ENCODE results near the gene CNTNAP2. TPM values are rescaled to one million over a fixed set of nuclear protein-coding genes. Genes with fewer than 3 reads are reported as not detected.

The CNTNAP2 gene
- total RNA-seq, 2 experiments from 2014 or later, result not detected

DNA sequence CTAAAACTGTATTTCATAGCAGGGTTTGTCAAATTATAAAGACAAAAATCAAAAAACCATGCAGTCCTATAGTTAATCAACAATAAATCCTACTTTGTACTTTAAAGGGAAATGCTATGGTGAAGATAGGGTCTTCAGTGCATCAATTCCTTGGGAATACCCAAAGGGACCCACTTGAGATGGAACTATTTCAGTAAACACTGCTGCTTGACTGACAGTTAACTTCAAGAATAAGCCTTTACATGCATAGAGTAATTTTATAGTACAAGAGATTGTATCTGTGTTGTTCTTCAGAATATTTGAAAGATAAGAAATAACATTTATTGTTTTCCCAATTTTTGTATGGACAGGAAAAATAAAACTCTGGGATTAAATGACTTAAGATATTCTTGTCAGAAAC is 1179.6 kb downstream of the CNTNAP2 start:
- Mint-ChIP-seq H3K4me1 (ENCODE audit: low read depth) (no peaks in the 10 kb centered on the region), H3K27me3 (no peaks in the 10 kb centered on the region), H3K4me3 (no peak overlapping the region), H3K9me3 (peaks cover 2% of the 10 kb centered on the region), H3K27ac (no peak overlapping the region), H3K36me3 (ENCODE audit: low read depth) (no peaks in the 10 kb centered on the region)
- no peaks in the 10 kb centered on the region for H3K36me3 ChIP-seq (ENCODE audit: insufficient read depth, low read length)
- DNase-seq (no peak), ATAC-seq (ENCODE audit: poor library complexity) (no peak)
- no peak overlapping the region for H3K27ac ChIP-seq (ENCODE audit: low read depth in 1 of 2, low read length in 2 of 2)
- H3K4me3 ChIP-seq (ENCODE audit: low read length), result no peak overlapping the region
- peaks cover 0 to 4% of the 10 kb centered on the region in 2 experiments for H3K9me3 ChIP-seq (ENCODE audit: control insufficient read depth in 1 of 2, insufficient read depth in 1 of 2, low read length in 2 of 2)
- TF ChIP-seq CTCF (IDR thresholded peaks at IDR 0.05), result no peak
- ChIA-PET POLR2A (no interaction called here), CTCF (no interaction called here)
- no peaks in the 10 kb centered on the region for H3K4me1 ChIP-seq (ENCODE audit: insufficient read depth, low read length)
- no peaks in the 10 kb centered on the region for H3K27me3 ChIP-seq (ENCODE audit: control insufficient read depth in 1 of 2, insufficient read depth in 2 of 2, low read length in 2 of 2)
- intact Hi-C loops (cut with DNase I, micrococcal nuclease), result no loop called here

DNA sequence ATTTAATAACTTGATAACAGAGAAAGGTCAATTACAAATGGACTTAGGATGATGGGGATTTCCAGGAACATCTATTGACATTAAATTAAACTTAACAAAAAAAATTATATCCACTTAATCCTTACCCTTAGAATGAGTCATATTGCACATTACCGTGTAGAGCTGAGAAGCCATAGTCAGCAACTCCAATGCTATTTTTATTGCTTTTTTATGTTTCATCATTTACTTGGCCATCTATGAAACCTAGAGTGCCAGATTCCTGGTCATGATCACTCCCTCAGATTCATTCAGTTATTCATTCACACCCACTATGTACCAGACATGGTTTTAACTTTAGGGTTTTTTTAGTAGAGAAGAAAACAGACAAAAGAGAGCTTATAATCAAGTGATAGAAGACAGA is 1180.4 kb downstream of the CNTNAP2 start:
- H3K27me3 ChIP-seq (ENCODE audit: control insufficient read depth in 1 of 2, insufficient read depth in 2 of 2, low read length in 2 of 2), result no peaks in the 10 kb centered on the region
- Mint-ChIP-seq H3K36me3 (ENCODE audit: low read depth) (no peaks in the 10 kb centered on the region), H3K9me3 (peaks cover 2% of the 10 kb centered on the region), H3K27ac (no peak overlapping the region), H3K4me1 (ENCODE audit: low read depth) (no peaks in the 10 kb centered on the region), H3K4me3 (no peak overlapping the region), H3K27me3 (no peaks in the 10 kb centered on the region)
- peaks cover 0 to 4% of the 10 kb centered on the region in 2 experiments for H3K9me3 ChIP-seq (ENCODE audit: control insufficient read depth in 1 of 2, insufficient read depth in 1 of 2, low read length in 2 of 2)
- no peak for TF ChIP-seq CTCF (IDR thresholded peaks at IDR 0.05)
- CTCF ChIA-PET, result no interaction called here
- H3K4me1 ChIP-seq (ENCODE audit: insufficient read depth, low read length), result no peaks in the 10 kb centered on the region
- ATAC-seq (ENCODE audit: poor library complexity) (no peak), DNase-seq (no peak)
- intact Hi-C loops (cut with DNase I, micrococcal nuclease), result no loop called here
- H3K4me3 ChIP-seq (ENCODE audit: low read length), result no peak overlapping the region
- no peak overlapping the region for H3K27ac ChIP-seq (ENCODE audit: low read depth in 1 of 2, low read length in 2 of 2)
- POLR2A ChIA-PET, result no interaction called here
- no peaks in the 10 kb centered on the region for H3K36me3 ChIP-seq (ENCODE audit: insufficient read depth, low read length)

GRCh38 chr7:147298611-147299043 is 1182.0 kb downstream of the CNTNAP2 start:
- peaks cover 0 to 7% of the 10 kb centered on the region in 2 experiments for H3K9me3 ChIP-seq (ENCODE audit: control insufficient read depth in 1 of 2, insufficient read depth in 1 of 2, low read length in 2 of 2)

More at GRCh38 chr7:147298611-147299043, 1182.0 kb downstream of the CNTNAP2 start:
- Histone ChIP-seq H3K27me3 (ENCODE audit: control insufficient read depth in 1 of 2, insufficient read depth in 2 of 2, low read length in 2 of 2) (no peaks in the 10 kb centered on the region), H3K27ac (ENCODE audit: low read depth in 1 of 2, low read length in 2 of 2) (no peak overlapping the region), H3K4me1 (ENCODE audit: insufficient read depth, low read length) (no peaks in the 10 kb centered on the region), H3K36me3 (ENCODE audit: insufficient read depth, low read length) (no peaks in the 10 kb centered on the region), H3K4me3 (ENCODE audit: low read length) (no peak overlapping the region)
- H3K4me1 Mint-ChIP-seq (ENCODE audit: low read depth), result no peaks in the 10 kb centered on the region
- peaks cover 2% of the 10 kb centered on the region for H3K9me3 Mint-ChIP-seq
- H3K36me3 Mint-ChIP-seq (ENCODE audit: low read depth), result no peaks in the 10 kb centered on the region
- no peaks in the 10 kb centered on the region for H3K27me3 Mint-ChIP-seq
- intact Hi-C loops (cut with DNase I, micrococcal nuclease), result no loop called here
- H3K27ac Mint-ChIP-seq, result no peak overlapping the region
- no peak for TF ChIP-seq CTCF (IDR thresholded peaks at IDR 0.05)
- ATAC-seq (ENCODE audit: poor library complexity) (no peak), DNase-seq (no peak)
- no peak overlapping the region for H3K4me3 Mint-ChIP-seq
- ChIA-PET POLR2A (no interaction called here), CTCF (no interaction called here)

Data from CD4-positive, alpha-beta T cell (primary cell).